GM23248 (cell line): Measurements from ENCODE around the gene PLAAT5. TPM values are rescaled to one million over a fixed set of nuclear protein-coding genes. Genes with fewer than 3 reads are reported as not detected.
"Not testable (repeated sequence)": the region's sequence is repeated elsewhere in the genome, so short reads cannot be mapped to it uniquely, and the experiment has no call there.

Experiments
- DNase-seq: peaks from one replicate; pipeline ENCODE4 v3.0.0-alpha.2; 2015
- H2AFZ ChIP-seq: fragments of 200-600 bp; sonication (generic); 2 replicates; pipeline ENCODE4 v1.6.1; 2016; ENCODE audit warnings: antibody characterized with exemption
- H3F3A ChIP-seq: fragments of 200-600 bp; sonication (generic); 2 replicates; pipeline ENCODE4 v1.6.1; 2016; ENCODE audit warnings: mild to moderate bottlenecking, antibody characterized with exemption, mixed run types; ENCODE audit not compliant: insufficient read depth
- H3K27ac ChIP-seq: fragments of 200-600 bp; sonication (generic); 2 replicates; pipeline ENCODE4 v1.5.1; 2016; ENCODE audit warnings: mild to moderate bottlenecking
- H3K27me3 ChIP-seq: fragments of 200-600 bp; sonication (generic); replicated peaks from 2 replicates; pipeline ENCODE4 v1.6.1; 2016; ENCODE audit warnings: mild to moderate bottlenecking; ENCODE audit not compliant: insufficient read depth
- H3K36me3 ChIP-seq: fragments of 200-600 bp; sonication (generic); 2 replicates; pipeline ENCODE4 v1.6.1; 2016; ENCODE audit warnings: low read depth, mild to moderate bottlenecking
- H3K4me1 ChIP-seq: fragments of 200-600 bp; sonication (generic); 2 replicates; pipeline ENCODE4 v1.6.1; 2016; ENCODE audit warnings: mild to moderate bottlenecking; ENCODE audit not compliant: insufficient read depth
- H3K4me2 ChIP-seq: fragments of 200-600 bp; sonication (generic); one replicate; pipeline ENCODE4 v1.6.1; 2016; ENCODE audit warnings: mild to moderate bottlenecking; ENCODE audit not compliant: unreplicated experiment
- H3K4me3 ChIP-seq: fragments of 200-600 bp; sonication (generic); 2 replicates; pipeline ENCODE4 v1.5.1; 2016; ENCODE audit warnings: mild to moderate bottlenecking
- H3K79me2 ChIP-seq: fragments of 200-600 bp; sonication (generic); 2 replicates; pipeline ENCODE4 v1.6.1; 2016; ENCODE audit warnings: mild to moderate bottlenecking; ENCODE audit not compliant: insufficient read depth
- H3K9ac ChIP-seq: fragments of 200-600 bp; sonication (generic); 2 replicates; pipeline ENCODE4 v1.6.1; 2016; ENCODE audit warnings: mild to moderate bottlenecking
- H3K9me2 ChIP-seq: fragments of 200-600 bp; sonication (generic); 2 replicates; pipeline ENCODE4 v1.6.1; 2016; ENCODE audit warnings: mixed run types, mild to moderate bottlenecking, moderate library complexity; ENCODE audit not compliant: insufficient read depth
- H3K9me3 ChIP-seq: fragments of 200-600 bp; sonication (generic); one replicate; pipeline ENCODE4 v1.6.1; 2017; ENCODE audit warnings: low read depth
- H4K20me1 ChIP-seq: fragments of 200-600 bp; sonication (generic); 2 replicates; pipeline ENCODE4 v1.6.0; 2016; ENCODE audit not compliant: insufficient read depth
- EZH2 ChIP-seq: fragments of 200-600 bp; sonication (generic); IDR thresholded peaks from 2 replicates; pipeline ENCODE4 v1.6.1; 2018; ENCODE audit warnings: antibody characterized with exemption, mild to moderate bottlenecking; ENCODE audit not compliant: insufficient read depth, poor library complexity, severe bottlenecking
- EZH2phosphoT487 ChIP-seq: fragments of 200-600 bp; sonication (generic); IDR thresholded peaks from 2 replicates; pipeline ENCODE4 v1.6.1; 2018; ENCODE audit warnings: antibody characterized with exemption, moderate library complexity, mild to moderate bottlenecking, low read depth; ENCODE audit not compliant: insufficient read depth
- WGBS, 2 experiments: methylation state at CpG; one replicate each; pipeline ENCODE4 v1.1.6; 2015 to 2017; ENCODE audit warnings: low lambda C conversion rate in 2 of 2, low coverage in 1 of 2; ENCODE audit errors: missing lambda C conversion rate in 2 of 2; 5-methylcytosine and 5-hydroxymethylcytosine counted together
- in situ Hi-C: fragments of 300-500 bp; cut with MboI; formaldehyde crosslinking; loops from 2 replicates; pipeline ENCODE4 v1.15.0; 2020
- polyA plus RNA-seq: library from polyadenylated mRNA; unstranded; fragments of >200 nt; fragmentation: Nextera tagmentation; extraction: Ambion mirVana; gene quantifications from 2 replicates; pipeline ENCODE4 v1.2.1, GENCODE V29; 2016
- total RNA-seq: library from RNA; depleted of rRNA; stranded (reverse); fragments of >200 nt; shearing (Covaris generic); gene quantifications from 2 replicates; pipeline ENCODE4 v1.2.3, GENCODE V29; 2014

The PLAAT5 gene
- total and polyA plus RNA-seq, 2 experiments from 2014 or later = not detected

DNA sequence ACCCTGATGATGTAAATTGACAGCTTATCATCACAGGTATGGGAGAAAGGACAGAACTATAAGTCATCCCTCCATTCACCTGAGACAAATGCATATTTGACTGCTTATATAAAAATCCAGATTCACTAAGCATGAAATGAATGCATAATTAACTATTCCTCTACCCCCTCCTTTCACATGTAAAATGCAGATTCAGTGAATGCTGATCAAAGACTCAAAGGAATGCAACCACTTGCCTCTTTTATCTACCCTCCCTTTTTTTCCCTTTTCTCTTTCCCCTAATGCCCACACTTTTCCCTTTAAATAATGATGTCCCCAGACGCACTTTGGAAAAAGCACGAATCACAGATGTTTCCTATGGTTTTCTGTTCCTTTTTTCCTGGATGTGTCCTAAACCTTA lies 41.1 kb upstream of the PLAAT5 start:
- Histone ChIP-seq H3K4me2 (no peak overlapping the region), H3F3A (no peaks in the 10 kb centered on the region), H3K79me2 (no peaks in the 10 kb centered on the region), H3K9ac (no peak overlapping the region), H3K9me3 (no peaks in the 10 kb centered on the region), H3K9me2 (no peaks in the 10 kb centered on the region), H3K36me3 (no peaks in the 10 kb centered on the region), H3K4me1 (0 out of 2 replicates have a peak, but pooled peaks cover 3% of the 10 kb centered on the region), H4K20me1 (no peaks in the 10 kb centered on the region), H3K27me3 (no peaks in the 10 kb centered on the region), H3K4me3 (no peak overlapping the region), H3K27ac (no peak overlapping the region), H2AFZ (no peak overlapping the region)
- in situ Hi-C loops = no loop called here
- TF ChIP-seq EZH2phosphoT487 (no peak), EZH2 (no peak)
- DNase-seq = no peak
- 85 to 92% methylated on average over 2 of the region's 2 CpGs for WGBS, 2 experiments

DNA sequence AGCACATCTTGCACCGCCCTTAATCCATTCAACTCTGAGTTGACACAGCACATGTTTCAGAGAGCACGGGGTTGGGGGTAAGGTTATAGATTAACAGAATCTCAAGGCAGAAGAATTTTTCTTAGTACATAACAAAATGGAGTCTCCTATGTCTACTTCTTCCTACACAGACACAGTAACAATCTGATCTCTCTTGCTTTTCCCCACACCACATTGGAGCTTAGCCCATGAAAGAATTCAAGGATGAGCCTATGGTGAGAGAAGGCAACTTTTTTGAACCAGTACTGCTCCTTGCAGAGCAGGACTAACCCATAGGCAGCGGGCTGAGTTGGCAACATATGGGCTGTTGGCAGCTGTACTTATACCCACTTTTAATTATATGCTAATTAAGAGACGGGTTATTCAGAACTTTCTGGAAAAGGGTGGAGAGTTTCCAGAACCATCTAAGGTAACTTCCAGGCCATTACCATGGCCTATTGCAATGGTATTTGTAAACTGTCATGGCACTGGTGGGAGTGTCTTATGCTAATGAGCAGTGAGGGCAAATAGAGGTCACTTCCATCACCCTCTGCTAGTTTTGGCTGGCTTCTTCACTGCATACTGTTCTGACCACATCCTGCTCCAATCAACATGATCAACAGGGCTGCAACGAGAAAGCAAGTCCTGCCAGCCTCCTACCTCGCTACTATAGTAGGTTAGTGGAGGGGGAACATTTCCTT lies 40.3 kb upstream of the PLAAT5 start:
- H3K4me1 ChIP-seq, H3F3A ChIP-seq, H3K79me2 ChIP-seq, H2AFZ ChIP-seq, H3K36me3 ChIP-seq, H3K27me3 ChIP-seq, H3K27ac ChIP-seq, in situ Hi-C loops, H3K4me3 ChIP-seq, H3K9ac ChIP-seq, H4K20me1 ChIP-seq, H3K9me2 ChIP-seq, H3K9me3 ChIP-seq: not testable (repeated sequence)
- peak overlapping the region; percentile 3 for H3K4me2 ChIP-seq
- WGBS, 2 experiments = 59 to 66% methylated on average over 4 to 5 of the region's 6 CpGs
- peak; percentile 61 for DNase-seq

DNA sequence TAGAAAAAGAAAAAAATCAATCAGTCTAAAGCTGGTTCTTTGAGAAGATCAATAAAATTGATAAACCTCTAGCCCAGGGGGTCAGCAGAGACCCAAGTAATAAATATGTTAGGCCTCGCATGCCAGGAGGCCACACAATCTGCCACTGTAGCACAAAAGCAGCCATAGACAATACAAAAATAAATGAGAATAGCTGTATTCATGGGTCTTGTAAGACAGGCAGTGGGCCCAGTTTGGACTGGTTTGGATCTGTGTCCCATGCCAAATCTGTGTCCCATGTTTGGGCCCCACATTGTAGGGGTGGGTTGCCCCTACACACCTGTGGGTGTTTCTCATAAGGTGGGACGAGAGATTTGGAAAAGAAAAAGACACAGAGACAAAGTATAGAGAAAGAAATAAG lies 39.1 kb upstream of the PLAAT5 start:
- Histone ChIP-seq H3K9ac (no peak overlapping the region), H3K27me3 (no peaks in the 10 kb centered on the region), H3K4me2 (no peak overlapping the region), H4K20me1 (no peaks in the 10 kb centered on the region), H3K4me1 (no peaks in the 10 kb centered on the region), H3K36me3 (no peaks in the 10 kb centered on the region), H3K9me3 (no peaks in the 10 kb centered on the region), H3K4me3 (no peak overlapping the region), H3K9me2 (no peaks in the 10 kb centered on the region), H3F3A (no peaks in the 10 kb centered on the region), H2AFZ (no peak overlapping the region), H3K27ac (no peak overlapping the region), H3K79me2 (no peaks in the 10 kb centered on the region)
- no peak for DNase-seq
- TF ChIP-seq EZH2phosphoT487 = no peak
- TF ChIP-seq EZH2 = no peak
- 62 to 77% methylated on average over 2 of the region's 2 CpGs for WGBS, 2 experiments
- in situ Hi-C loops = no loop called here

DNA sequence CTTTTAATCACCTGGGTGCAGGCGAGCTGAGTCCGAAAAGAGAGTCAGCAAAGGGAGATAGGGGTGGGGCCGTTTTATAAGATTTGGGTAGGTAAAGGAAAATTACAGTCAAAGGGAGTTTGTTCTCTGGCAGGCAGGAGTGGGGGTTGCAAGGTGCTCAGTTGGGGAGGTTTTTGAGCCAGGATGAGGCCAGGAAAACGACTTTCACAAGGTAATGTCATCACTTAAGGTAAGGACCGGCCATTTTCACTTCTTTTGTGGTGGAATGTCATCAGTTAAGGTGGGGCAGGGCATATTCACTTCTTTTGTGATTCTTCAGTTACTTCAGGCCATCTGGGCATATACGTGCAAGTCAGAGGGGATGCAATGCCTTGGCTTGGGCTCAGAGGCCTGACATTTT lies 38.4 kb upstream of the PLAAT5 start:
- WGBS, 2 experiments = 45 to 47% methylated on average over 6 of the region's 6 CpGs
- H3K9me2 ChIP-seq, H3K79me2 ChIP-seq, H3K4me3 ChIP-seq, H3K36me3 ChIP-seq, H3K9me3 ChIP-seq, H3F3A ChIP-seq, H3K27ac ChIP-seq, H3K4me2 ChIP-seq, H3K9ac ChIP-seq, DNase-seq, in situ Hi-C loops, H4K20me1 ChIP-seq, H2AFZ ChIP-seq, H3K4me1 ChIP-seq, H3K27me3 ChIP-seq: not testable (repeated sequence)

DNA sequence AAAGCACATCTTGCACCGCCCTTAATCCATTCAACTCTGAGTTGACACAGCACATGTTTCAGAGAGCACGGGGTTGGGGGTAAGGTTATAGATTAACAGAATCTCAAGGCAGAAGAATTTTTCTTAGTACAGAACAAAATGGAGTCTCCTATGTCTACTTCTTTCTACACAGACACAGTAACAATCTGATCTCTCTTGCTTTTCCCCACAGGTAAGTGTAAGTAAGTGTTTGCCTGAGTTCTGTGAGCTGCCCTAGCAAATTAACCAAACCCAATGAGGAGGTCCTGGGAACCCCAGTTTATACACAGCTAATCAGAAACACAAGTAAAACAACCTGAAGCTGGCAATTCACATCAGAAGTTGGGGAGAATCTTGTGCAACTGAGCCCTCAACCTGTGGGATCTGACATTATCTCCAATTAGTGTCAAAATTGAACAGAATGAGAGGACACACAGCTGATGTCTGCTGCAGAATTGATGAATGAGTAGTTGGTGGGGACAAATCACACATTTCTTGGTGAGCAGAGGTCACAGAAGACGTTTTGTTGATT lies 37.8 kb upstream of the PLAAT5 start:
- H3K9ac ChIP-seq, H3K27ac ChIP-seq, H3K9me3 ChIP-seq, H3K4me1 ChIP-seq, H3K36me3 ChIP-seq, H2AFZ ChIP-seq, H3K4me2 ChIP-seq, DNase-seq, H3K79me2 ChIP-seq, in situ Hi-C loops, H3K4me3 ChIP-seq, H3F3A ChIP-seq, H4K20me1 ChIP-seq, H3K27me3 ChIP-seq, H3K9me2 ChIP-seq: not testable (repeated sequence)
- 25 to 49% methylated on average over 1 of the region's 3 CpGs for WGBS, 2 experiments

DNA sequence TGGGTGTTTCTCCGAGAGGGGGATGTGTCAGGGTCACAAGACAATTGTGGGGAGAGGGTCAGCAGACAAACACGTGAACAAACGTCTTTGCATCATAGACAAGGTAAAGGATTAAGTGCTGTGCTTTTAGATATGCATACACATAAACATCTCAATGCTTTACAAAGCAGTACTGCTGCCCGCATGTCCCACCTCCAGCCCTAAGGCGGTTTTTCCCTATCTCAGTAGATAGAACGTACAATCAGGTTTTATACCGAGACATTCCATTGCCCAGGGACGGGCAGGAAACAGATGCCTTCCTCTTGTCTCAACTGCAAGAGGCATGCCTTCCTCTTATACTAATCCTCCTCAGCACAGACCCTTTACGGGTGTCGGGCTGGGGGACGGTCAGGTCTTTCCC lies 37.2 kb upstream of the PLAAT5 start:
- H3K9me2 ChIP-seq, H3K9me3 ChIP-seq, H3F3A ChIP-seq, in situ Hi-C loops, H3K27me3 ChIP-seq, DNase-seq, H3K9ac ChIP-seq, H4K20me1 ChIP-seq, H3K27ac ChIP-seq, H3K36me3 ChIP-seq, H3K79me2 ChIP-seq, H3K4me2 ChIP-seq, H3K4me3 ChIP-seq, H2AFZ ChIP-seq, H3K4me1 ChIP-seq: not testable (repeated sequence)
- WGBS, 2 experiments = 23 to 36% methylated on average over 8 of the region's 11 CpGs
